AG09319 (cell line): Measurements from ENCODE around the gene POU2F3.
"Not testable (repeated sequence)": the region's sequence is repeated elsewhere in the genome, so short reads cannot be mapped to it uniquely, and the experiment has no call there.

Experiments
- DNase-seq: peaks from one replicate; pipeline ENCODE4 v3.0.0-alpha.2; 2010; ENCODE audit warnings: low read depth; ENCODE audit errors: extremely low read depth
- TF ChIP-seq, protein P1 (sequence below): IDR thresholded peaks from 2 replicates; pipeline ENCODE4 v1.5.1; 2011; ENCODE audit warnings: low read depth, mild to moderate bottlenecking, inconsistent platforms, low read length, moderate library complexity

Gene POU2F3

DNA sequence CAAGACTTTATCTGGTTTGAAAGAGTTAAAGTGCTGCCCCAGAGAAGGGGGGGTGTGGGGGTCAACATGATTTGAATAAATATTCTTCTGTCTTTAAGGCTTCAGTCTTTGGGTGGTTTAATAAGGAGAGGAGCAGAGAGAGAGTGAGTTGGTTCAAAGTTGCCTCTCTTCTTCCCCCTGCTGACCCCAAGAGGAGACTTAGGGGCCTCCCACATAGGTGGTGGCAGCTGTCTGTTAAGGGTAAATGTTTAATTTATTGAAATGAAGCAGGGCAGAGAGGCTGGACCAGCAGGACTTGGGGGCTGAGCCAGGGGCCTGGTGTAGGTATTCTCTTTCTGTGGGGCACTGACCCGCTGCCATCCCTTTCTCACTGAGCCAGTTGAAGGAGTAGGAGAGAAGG, 5.5 kb downstream of the POU2F3 start:
- DNase-seq = no peak
- TF ChIP-seq, protein P1, sequence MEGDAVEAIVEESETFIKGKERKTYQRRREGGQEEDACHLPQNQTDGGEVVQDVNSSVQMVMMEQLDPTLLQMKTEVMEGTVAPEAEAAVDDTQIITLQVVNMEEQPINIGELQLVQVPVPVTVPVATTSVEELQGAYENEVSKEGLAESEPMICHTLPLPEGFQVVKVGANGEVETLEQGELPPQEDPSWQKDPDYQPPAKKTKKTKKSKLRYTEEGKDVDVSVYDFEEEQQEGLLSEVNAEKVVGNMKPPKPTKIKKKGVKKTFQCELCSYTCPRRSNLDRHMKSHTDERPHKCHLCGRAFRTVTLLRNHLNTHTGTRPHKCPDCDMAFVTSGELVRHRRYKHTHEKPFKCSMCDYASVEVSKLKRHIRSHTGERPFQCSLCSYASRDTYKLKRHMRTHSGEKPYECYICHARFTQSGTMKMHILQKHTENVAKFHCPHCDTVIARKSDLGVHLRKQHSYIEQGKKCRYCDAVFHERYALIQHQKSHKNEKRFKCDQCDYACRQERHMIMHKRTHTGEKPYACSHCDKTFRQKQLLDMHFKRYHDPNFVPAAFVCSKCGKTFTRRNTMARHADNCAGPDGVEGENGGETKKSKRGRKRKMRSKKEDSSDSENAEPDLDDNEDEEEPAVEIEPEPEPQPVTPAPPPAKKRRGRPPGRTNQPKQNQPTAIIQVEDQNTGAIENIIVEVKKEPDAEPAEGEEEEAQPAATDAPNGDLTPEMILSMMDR = no peak

DNA sequence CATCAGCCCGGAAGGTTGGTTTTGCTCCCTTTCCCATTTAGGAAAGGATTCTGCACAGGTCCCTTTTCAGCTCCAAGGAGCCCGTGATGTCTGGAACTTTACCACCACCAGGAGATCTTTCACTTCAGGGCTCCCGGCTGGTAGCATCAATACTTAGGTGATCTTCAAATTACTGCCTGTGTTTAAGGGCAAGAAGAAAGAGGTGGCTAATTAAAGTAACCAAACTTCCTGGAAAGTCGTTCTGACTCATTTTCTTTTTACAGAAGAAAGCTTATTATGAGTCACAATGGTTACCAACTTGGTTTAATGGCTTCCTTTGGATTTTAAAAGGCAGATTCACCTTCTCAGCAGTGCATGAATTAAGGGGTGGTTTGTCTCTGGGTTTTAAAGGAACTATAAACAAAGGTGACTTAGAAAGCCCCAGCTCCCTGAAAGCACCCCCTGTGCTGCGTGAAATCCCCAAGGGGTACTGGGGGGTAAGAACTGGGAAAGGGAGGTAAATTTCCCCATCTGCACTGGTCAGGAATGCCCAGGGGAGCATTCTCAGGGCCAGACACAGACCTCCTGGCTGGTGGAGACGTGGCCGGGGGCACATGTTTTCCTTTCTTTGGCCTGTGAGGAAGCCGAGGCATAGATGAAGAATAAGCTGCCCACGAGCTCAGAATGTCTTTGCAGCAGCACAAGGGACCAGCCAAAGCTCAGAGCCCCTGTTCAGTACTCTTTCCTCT, 8.8 kb downstream of the POU2F3 start:
- TF ChIP-seq, protein P1 = no peak
- DNase-seq = no peak

DNA sequence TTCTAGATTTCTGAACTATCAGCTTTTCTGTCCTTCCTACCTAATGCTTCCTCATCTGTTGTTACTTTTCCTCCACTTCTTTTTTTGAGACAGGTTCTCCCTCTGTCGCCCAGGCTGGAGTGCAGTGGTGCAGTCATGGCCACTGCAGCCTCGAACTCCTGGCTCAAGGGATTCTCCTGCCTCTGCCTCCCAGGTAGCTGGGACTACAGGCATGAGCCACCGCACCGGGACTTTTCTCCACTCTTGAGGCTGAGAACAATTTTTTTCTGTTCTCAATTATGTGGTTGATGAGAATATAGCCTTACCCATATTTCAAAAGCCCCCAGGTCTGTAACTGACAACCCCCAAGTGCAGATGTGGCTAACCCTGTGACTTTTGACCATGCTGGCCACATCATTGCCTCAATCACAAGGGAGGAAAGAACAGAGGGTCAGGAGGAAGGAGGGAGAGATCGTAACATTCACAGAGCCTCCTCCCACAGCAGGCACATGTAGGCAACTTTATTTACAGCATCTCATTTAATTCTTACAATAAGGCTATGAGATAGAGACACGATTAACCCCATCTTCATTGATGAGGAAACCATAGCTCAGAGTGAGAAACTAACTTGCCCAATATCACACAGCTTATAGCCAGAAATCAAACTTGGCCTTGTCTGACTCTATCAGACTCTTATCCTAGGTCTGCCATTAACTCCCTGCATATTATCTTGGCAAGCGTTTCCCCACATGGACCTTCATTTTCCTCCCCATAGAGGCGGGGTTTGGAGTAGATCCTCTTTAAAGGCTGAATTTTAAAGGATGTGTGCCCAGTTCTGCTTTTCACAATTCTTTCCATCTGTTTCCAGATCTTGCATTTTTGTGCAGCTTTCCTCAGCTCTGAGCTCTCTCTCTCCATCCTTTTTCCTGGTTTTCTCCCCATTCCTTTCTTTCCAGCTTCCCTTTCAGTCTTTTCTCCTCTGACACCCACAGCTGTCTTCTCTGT, 9.6 kb downstream of the POU2F3 start:
- TF ChIP-seq, protein P1 = no peak
- no peak for DNase-seq

DNA sequence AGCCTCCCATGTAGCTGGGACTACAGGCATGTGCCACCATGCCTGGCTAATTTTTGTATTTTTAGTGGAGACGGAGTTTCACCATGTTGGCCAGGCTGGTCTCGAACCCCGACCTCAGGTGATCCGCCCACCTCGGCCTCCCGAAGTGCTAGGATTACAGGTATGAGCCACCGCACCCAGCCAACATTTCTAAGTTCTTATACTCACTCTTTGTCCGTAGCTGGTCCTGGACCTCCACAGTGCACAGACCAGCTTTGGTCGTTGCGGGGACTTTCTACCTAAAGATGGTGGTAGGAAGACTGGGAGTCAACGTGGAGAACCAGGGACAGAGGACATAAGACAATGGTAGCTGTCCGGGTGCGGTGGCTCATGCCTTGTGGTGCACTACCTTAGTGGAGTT, 13.4 kb downstream of the POU2F3 start:
- DNase-seq = not testable (repeated sequence)

DNA sequence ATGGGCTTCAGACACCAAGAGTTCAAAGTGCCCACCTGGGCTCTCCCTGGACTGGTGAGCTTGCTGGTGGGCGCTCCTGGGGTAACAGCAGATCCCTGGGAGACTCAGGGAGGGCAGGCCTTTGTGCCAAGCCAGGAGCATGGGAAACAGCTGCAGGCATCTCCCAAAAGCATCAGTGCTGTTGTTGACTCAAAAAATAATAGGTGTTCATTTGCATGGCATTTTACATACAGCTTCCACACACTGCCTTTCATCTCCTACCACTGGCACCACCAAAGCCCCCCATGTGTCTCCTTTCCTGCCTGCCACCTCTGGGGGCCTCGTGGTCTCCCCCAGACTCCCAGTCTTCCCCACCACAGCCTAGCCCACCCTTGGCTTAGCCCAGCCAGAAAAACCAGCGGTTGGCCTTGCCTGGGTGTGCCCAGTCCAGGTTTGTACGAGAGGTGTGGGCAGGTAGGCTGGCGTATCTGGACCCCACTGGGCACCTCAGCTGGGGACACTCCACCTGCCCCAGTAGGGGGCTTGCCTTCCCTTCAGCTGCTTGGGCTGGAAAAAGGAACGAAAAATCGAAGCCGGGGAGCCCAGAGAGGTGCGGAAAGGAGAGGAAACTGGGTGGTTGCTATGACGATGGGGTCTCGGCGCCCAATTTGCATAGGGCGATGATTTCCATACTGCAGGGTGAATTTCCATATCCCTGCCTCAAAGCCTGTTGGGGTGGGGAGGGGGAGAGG, 15.0 kb downstream of the POU2F3 start:
- DNase-seq = no peak
- TF ChIP-seq, protein P1 = no peak

DNA sequence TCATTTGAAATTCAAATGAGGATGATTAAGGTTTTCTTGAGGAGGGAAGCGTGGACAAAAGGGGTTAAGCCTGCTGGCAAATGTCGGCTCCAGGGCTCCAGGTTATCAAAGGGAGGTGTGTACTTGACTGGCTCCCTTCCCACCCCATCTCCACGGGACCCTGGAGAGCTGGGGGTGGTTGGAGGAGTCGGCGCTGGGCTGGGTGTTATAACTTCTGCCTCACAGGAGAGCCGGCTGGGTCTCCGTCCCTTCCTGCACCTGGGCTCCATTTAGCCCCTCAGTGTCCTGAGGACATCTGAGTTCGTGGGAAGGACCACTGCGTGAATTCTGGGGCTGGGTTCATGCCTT, 15.6 kb downstream of the POU2F3 start:
- TF ChIP-seq, protein P1 = no peak
- DNase-seq = no peak

DNA sequence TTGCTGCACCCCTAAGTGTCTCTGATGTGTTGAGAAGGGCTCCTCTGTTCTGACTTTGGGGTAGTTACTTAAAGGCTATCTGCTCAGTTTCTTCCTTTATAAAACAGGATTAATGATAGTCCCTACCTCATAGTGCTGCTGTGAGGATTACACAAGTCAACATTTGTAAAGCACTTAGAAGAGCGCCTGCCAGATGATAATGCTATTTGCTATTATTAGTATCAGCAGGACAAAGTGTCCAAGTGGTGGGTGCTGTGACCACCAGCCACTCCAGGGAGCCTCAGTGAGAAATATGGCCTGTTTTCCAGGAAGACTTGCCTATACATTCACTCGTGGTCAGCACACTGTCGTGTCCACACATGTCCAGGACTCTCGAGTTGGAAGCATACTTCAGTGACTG, 16.2 kb downstream of the POU2F3 start:
- DNase-seq = no peak
- TF ChIP-seq, protein P1 = no peak
